Fibroblast of the aortic adventitia (primary cell): ENCODE measurements around the gene TXLNB. TPM values are rescaled to one million over a fixed set of nuclear protein-coding genes. Genes with fewer than 3 reads are reported as not detected.

Experiments
- DNase-seq: peaks from one replicate; pipeline ENCODE4 v3.0.0-alpha.2; 2010; ENCODE audit warnings: low read depth
- H3K4me3 ChIP-seq: 2 replicates; pipeline ENCODE4 v1.5.1; 2011; ENCODE audit warnings: low read depth, mild to moderate bottlenecking, control low read depth, low read length, moderate library complexity
- CTCF ChIP-seq: IDR thresholded peaks from 2 replicates; pipeline ENCODE4 v1.5.1; 2011; ENCODE audit warnings: mild to moderate bottlenecking, low read length, control low read depth, inconsistent platforms; ENCODE audit not compliant: insufficient read depth
- total RNA-seq: library from RNA; depleted of rRNA; stranded (reverse); fragments of >200 nt; gene quantifications from 2 replicates; pipeline ENCODE4 v1.2.3, GENCODE V29; 2012; ENCODE audit warnings: low replicate concordance

Gene TXLNB
- total RNA-seq, 1 donor, result 0.36 TPM

GRCh38 chr6:139313784-139314545 is 22.2 kb upstream of the TXLNB start:
- TF ChIP-seq CTCF, result no peak
- no peak for DNase-seq

GRCh38 chr6:139313229-139313628 is 21.4 kb upstream of the TXLNB start:
- no peak overlapping the region for H3K4me3 ChIP-seq
- no peak for DNase-seq

More at GRCh38 chr6:139313784-139314545, 22.2 kb upstream of the TXLNB start:
- no peak overlapping the region for H3K4me3 ChIP-seq

GRCh38 chr6:139311831-139312230 is 20.0 kb upstream of the TXLNB start:
- no peak for TF ChIP-seq CTCF
- no peak for DNase-seq
- H3K4me3 ChIP-seq, result no peak overlapping the region

More at GRCh38 chr6:139313229-139313628, 21.4 kb upstream of the TXLNB start:
- no peak for TF ChIP-seq CTCF

GRCh38 chr6:139308936-139309603 is 17.3 kb upstream of the TXLNB start:
- TF ChIP-seq CTCF, result no peak
- no peak overlapping the region for H3K4me3 ChIP-seq
- DNase-seq, result peak; percentile 81

GRCh38 chr6:139308286-139308916 is 16.6 kb upstream of the TXLNB start:
- no peak for TF ChIP-seq CTCF
- no peak overlapping the region for H3K4me3 ChIP-seq
- no peak for DNase-seq

GRCh38 chr6:139306291-139306981 is 14.6 kb upstream of the TXLNB start:
- no peak for DNase-seq
- no peak overlapping the region for H3K4me3 ChIP-seq
- TF ChIP-seq CTCF, result no peak
